ENCODE measurements around the gene ABL1.

The ABL1 gene

GRCh38 chr9:130873966-130874365 is 38.9 kb downstream of the ABL1 start:
- no peak for FAIRE-seq

DNA sequence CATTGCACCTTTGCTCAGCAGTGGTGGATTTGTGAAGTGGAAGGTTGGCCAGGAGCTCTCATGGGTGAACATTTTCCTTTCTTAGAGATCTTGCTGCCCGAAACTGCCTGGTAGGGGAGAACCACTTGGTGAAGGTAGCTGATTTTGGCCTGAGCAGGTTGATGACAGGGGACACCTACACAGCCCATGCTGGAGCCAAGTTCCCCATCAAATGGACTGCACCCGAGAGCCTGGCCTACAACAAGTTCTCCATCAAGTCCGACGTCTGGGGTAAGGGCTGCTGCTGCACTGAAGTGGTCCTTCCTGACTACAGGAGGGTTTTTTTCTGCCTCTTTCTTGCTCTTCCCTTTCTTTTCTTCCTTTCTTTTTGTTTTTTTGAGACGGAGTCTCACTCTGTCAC is 39.7 kb downstream of the ABL1 start:
- no peak for FAIRE-seq

- no peak for FAIRE-seq
Measured at GRCh38 chr9:130877300-130877699, 42.2 kb downstream of the ABL1 start.

GRCh38 chr9:130878295-130878694 is 43.2 kb downstream of the ABL1 start:
- FAIRE-seq, result no peak

GRCh38 chr9:130879863-130880411 is 44.9 kb downstream of the ABL1 start:
- FAIRE-seq, result no peak

DNA sequence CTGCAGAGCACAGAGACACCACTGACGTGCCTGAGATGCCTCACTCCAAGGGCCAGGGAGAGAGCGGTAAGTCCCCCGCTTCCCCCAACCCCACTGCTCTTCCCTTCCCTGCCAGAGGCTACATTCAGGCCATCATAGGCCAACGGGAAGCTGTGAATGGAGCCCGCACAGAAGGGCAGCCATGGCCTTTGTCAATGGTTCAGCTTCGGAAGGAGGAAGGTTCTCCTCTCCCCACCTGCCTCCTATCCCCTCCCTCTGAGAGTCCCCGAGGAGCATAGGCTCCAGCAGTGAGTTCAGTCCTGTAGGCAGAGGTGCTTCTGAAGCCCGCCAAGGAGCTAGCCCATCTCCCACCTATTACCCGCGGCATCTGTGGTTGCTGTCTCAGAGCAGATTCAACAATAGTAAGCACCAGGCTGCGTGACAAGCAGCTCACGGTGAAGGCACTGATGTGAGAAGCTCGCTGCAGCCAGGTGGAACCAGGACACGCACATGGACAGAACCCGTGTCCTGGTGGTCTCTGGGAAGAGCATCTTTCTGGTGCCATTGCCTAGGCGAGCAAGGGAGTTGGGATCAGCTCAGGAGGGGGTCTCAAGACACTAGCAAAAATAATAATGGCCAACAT is 45.7 kb downstream of the ABL1 start:
- no peak for FAIRE-seq

- no peak for FAIRE-seq
Measured at GRCh38 chr9:130881516-130881915, 46.5 kb downstream of the ABL1 start.

DNA sequence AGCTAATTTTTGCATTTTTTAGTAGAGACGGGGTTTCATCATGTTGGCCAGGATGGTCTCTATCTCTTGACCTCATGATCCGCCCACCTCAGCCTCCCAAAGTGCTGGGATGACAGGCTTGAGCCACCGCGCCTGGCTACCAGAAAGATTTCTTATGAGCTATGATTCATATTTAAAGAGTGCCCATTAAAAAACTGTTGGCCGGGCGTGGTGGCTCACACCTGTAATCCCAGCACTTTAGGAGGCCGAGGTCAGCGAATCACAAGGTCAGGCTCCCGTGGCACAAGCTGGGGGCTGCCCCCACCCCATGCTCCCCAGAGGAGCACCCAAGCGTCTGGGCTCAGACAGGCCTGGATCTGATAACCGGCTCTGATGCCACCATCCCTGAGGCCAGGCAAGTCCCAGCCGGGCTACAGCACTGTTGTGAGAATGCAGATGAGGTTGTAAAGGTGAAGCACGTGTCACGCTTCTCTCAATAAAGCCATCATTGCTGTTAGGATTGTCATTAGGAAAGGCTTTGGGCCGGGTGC is 47.7 kb downstream of the ABL1 start:
- FAIRE-seq, result no peak

DNA sequence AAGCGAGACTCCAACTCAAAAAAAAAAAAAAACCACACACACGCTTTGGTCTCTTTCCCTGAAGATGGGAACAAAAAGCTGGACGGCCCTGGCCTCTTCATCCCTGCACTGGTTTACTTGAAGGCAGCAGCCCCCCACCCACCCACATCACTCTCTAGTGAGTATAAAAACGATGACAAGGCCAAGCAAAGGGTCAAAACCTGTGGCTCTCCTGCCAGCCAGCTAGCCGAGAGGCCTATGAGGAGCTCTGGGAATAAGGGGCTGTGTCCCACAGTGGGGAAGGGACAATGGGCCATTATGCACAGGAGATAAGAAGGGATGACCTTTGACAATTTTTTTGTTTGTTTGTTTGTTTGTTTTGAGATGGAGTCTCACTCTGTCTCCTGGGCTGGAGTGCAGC is 48.4 kb downstream of the ABL1 start:
- no peak for FAIRE-seq

GRCh38 chr9:130884111-130884531 is 49.1 kb downstream of the ABL1 start:
- no peak for FAIRE-seq

GRCh38 chr9:130884542-130885483 is 49.8 kb downstream of the ABL1 start:
- no peak for FAIRE-seq

GRCh38 chr9:130885484-130886375 is 50.7 kb downstream of the ABL1 start:
- no peak for FAIRE-seq

DNA sequence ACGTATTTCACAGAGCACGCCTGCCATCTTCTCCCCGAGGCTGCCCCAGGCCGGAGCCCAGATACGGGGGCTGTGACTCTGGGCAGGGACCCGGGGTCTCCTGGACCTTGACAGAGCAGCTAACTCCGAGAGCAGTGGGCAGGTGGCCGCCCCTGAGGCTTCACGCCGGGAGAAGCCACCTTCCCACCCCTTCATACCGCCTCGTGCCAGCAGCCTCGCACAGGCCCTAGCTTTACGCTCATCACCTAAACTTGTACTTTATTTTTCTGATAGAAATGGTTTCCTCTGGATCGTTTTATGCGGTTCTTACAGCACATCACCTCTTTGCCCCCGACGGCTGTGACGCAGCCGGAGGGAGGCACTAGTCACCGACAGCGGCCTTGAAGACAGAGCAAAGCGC is 51.9 kb downstream of the ABL1 start:
- FAIRE-seq, result no peak

DNA sequence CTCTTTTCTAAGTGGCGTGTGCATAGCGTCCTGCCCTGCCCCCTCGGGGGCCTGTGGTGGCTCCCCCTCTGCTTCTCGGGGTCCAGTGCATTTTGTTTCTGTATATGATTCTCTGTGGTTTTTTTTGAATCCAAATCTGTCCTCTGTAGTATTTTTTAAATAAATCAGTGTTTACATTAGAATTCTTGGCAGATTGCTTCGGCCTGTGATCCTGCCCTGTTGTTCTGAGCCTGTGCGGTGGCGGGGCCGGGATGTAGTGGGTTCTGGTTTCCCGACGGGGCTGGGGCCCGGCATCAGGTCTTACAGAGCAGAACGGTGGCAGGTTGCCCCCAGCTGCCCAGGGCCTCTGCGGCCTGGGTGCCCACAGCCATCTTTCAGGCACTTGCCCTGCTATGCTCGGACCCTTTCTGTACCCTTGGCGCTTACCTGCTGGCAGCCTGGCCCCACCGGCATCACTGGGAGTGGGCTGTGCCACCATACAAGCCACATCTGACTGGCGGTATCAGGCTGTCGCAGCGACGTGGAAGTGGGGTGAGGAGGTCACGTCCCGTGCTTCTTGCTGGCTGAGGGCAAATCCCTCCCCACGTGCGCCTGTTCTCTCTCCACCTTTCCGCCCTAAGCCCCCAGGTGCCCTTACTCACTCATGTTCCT is 52.6 kb downstream of the ABL1 start:
- FAIRE-seq, result no peak

- FAIRE-seq, result no peak
Measured at GRCh38 chr9:130888146-130888885, 53.3 kb downstream of the ABL1 start.

DNA sequence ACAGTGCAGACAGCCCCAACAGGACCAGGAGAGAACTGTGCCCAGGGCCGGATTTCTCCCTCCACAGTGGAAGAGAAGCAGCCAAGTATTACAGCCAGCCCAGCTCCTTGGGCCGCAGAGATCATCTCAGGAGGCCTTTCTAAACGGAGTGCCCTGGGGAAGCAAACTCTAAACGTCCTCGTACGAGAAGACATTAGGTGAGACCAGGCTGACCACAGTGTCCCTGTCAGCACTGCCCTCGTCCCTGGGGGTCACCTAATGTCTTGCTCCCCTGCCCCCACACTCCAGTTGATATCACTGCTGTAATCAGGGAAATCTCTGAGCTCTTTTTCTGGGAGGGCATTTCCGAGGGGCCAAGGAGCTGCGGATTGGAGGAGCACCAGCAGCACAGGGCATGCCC is 55.1 kb downstream of the ABL1 start:
- no peak for FAIRE-seq

DNA sequence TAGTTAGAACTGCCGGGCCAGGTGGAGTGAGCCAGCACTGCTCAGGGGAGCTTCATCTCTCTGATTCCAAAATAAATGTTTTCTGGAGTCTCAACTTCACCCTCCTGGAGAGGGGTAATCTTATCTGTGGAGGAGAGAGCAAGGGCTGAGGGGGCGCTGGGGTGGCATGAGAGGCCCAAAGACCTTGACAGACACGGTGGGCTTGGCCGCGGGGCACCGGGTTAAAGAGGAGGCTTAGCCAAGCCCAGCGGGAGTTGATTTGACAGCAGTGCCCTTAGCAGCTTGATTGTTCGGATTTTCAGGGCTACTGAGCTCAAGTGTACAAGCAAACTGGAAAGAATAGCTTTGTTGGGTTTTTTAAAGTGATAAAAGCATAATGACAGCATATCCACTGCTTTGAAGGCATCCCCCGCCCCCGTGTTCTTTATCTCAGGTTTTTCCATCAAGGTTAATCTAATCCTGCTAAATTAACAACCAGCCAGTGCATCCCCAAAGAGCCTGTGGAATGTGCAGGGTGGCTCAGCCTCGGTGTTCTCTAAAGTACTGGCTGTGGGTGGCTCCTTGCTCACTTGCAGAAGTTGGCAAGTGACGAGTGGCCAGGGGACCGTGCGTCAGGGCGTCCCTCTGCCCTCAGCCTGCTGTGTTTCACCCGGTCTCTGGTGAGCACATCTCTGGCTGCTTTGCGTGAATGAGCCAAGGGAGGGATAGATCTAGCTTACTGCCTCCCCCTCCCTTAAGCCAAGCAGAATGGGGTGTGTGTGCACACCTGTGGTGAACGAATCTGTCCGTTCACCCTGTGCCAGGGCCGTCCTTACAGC is 56.0 kb downstream of the ABL1 start:
- FAIRE-seq, result no peak

DNA sequence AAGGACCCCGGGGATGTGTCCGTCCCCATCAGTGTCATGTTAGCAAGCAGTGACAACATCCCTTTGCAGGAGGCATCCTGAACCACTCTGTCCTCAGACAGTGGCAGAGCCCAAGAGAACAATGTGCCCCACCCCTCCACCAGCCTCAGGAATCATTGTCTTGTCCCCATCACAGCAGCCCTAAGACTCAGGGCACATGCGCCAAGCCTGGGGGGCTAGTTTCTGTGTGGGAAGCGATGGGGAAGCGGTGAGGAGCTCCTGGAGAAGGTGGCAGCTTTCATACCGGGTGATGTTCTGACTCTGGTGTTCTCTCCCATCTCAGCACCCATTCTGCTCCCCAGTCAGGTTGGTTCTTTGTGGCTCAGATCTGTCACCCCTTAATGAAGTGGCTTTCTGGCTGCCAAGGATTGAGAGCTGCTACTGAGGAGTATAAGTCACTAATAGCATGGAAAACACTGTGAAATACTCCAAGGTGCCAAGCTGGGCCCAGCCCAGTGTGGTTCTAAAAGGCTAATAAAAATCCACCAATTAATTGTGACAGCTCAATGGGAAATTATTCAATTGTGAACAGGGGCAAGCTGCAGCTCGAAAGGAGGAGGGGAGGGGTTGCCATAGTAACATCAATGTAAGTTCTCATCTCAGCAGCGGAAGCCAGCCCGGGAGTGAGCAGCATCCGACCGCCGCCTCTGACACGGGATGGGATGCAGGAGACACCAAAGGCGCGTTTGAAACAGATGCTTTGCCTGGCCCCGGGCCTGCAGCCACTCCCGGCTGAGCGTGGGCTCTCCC is 56.8 kb downstream of the ABL1 start:
- FAIRE-seq, result no peak

DNA sequence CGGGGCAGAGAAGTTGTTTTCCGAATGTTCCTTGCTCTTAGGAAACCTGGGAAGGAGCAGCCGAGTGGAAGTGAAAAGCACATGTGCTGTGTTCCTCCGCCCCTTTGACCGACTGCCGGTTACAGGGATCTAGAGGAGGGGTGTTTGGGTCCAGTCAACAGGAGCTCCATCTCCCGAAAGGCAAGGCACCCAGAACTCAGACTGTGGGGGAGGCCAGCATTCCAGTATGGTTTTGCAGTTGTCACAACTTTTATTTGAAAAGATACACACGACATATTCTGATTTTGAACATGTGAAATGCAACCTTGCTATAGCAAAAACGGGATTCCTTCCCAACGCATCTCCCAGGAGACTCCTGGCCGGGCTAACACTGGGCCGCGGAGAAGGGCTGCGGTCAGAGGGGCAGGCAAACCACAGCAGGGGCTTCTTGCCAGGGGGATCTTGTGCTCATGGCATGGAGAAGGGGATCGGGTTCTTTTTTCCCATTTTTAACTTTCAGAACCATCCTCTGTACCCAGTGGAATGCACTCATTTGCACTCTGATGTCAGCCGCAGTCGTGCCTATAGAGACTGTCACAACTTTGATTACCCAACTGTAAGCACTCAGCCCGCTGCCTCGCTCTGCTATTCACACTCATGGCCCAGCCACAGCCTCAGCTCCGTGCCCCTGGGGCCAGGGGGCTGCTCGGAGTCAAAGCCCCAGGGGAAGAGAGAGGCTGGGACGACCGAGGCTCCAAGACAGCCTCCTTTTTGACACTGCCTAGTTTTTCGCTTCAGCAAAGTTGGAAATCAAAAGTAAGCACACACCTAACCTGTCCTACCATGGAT is 57.6 kb downstream of the ABL1 start:
- no peak for FAIRE-seq
